ENCODE results near the gene PBX4.

PBX4 gene

DNA sequence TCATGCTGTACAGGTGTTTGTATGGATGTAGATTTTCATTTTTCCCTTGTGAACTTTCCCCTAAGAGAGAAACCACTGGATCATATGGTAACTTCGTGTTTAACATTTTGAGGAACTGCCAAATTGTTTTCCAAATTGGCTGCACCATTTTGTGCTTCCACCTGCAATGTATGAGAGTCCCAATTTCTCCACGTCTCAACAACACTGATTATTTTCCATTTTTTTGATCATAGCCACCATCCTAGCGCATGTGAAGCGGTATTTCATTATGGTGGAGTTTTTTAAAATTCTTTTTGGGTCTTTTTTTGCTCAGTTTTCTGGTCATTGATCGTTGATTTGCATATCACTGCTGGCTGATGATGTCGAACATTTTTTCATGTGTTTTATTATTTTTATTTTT lies 97.5 kb downstream of the PBX4 start:
- H3K4me3 ChIP-seq (ENCODE audit: low read depth, low read length): no peak overlapping the region
- TF ChIP-seq, protein P1, sequence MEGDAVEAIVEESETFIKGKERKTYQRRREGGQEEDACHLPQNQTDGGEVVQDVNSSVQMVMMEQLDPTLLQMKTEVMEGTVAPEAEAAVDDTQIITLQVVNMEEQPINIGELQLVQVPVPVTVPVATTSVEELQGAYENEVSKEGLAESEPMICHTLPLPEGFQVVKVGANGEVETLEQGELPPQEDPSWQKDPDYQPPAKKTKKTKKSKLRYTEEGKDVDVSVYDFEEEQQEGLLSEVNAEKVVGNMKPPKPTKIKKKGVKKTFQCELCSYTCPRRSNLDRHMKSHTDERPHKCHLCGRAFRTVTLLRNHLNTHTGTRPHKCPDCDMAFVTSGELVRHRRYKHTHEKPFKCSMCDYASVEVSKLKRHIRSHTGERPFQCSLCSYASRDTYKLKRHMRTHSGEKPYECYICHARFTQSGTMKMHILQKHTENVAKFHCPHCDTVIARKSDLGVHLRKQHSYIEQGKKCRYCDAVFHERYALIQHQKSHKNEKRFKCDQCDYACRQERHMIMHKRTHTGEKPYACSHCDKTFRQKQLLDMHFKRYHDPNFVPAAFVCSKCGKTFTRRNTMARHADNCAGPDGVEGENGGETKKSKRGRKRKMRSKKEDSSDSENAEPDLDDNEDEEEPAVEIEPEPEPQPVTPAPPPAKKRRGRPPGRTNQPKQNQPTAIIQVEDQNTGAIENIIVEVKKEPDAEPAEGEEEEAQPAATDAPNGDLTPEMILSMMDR (IDR thresholded peaks at IDR 0.05; ENCODE audit: borderline replicate concordance, insufficient read depth, low read depth, low read length): no peak

DNA sequence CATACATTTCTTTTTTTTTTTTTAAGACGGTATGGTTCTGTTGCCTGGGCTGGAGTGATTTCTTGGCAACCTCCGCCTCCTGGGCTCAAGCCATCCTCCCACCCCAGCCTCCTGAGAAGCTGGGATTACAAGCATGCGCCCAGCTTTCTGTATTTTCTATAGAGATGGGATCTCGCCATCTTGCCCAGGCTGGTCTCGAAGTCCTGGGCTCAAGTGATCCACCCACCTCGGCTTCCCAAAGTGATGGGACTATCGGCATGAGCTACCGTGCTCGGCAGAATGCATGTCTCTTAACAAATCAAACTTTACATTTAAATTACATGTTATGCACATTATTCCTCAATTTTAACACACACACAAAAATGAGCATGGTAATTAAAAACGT lies 101.3 kb downstream of the PBX4 start:
- no peak overlapping the region for H3K4me3 ChIP-seq (ENCODE audit: low read depth, low read length)

DNA sequence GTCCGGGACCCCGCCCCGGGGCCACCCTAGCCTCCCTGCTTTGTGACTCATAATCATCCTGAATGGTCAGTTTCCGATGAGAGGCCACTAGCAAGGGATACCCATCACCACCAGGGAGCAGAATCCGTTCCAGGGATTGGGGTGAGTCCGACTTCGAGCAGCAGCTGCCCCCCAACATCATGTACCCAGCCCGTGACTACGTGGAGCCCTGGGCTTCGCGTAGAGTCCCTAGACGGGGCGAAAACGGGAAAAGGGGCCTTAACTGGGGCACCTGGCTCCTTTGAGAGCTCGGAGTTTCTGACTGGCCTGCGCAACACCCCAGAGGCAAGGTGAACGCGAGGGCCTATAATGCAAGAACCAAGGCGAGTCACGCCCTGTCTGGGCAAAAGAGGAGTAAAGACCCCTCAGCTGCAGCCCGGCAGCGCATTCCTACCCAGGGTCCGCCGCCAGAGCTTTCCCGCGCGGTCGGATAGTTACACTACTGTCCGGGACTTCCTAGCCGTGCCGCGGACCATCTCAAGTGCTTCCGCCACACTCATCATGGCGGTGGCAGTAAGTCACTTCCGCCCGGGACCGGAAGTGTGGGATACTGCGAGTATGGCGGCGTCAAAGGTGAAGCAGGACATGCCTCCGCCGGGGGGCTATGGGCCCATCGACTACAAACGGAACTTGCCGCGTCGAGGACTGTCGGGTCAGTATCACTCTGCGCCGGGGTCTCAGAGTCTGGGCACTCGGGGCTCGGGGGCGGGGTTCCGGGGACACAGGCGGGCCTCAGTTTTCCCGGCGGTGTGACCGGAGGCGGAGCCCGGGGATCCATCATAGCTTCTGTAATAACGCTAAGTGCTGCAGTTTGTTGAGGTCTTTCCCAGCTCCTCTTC lies 102.6 kb downstream of the PBX4 start, which contains the start of gene NDUFA13:
Gene NDUFA13 (plus strand): TSS at position 584 of the 878 bp plus-strand sequence. CDS start 14 bp downstream, at position 598.
- peak within 1 kb of the TSS; percentile 77 for H3K4me3 ChIP-seq (ENCODE audit: low read depth, low read length)
- TF ChIP-seq, protein P1 (IDR thresholded peaks at IDR 0.05; ENCODE audit: borderline replicate concordance, insufficient read depth, low read depth, low read length): no peak

More for the DNA sequence above, 101.3 kb downstream of the PBX4 start:
- TF ChIP-seq, protein P1 (IDR thresholded peaks at IDR 0.05; ENCODE audit: borderline replicate concordance, insufficient read depth, low read depth, low read length): no peak

DNA sequence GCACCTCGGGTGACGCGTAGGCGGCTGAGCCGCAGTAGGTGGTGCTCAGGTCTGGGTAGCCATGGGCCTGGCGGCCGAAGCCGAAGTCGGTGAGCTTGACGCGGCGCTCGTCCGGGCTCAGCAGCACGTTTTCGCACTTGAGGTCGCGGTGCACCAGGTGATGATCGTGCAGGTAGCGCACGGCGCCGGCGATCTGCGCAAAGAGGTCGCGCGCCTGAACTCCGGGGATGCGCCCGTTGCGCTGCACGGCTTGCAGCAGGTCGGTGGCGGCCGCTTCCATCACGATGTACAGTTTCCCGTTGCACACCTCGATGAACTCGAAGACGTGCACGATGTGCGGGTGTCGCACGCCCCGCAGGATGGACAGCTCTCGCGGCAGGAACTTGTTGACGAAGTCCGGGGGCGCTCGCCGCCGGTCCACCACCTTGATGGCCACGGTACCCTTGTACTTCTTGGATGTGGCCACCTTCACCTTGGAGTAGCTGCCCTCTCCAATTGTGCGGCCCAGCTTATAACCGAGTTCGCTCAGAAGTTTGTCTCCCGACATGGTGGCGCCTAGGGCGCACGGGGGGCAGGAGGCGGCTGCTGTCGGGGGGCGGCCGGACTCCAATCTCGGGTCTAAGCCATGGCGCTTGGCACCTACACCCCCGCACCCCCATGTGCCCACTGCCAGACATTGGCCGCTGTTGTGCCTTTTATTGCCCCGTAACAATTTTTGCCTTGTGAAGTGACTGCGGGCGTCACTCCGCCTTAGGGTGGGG lies 103.4 kb downstream of the PBX4 start, which contains the start of gene TSSK6:
Gene TSSK6 (minus strand): TSS at position 668 of the 761 bp plus-strand sequence. CDS start 121 bp downstream, at position 547.
- TF ChIP-seq, protein P1 (IDR thresholded peaks at IDR 0.05; ENCODE audit: borderline replicate concordance, insufficient read depth, low read depth, low read length): no peak
- peak within 1 kb of the TSS; percentile 77 for H3K4me3 ChIP-seq (ENCODE audit: low read depth, low read length)

DNA sequence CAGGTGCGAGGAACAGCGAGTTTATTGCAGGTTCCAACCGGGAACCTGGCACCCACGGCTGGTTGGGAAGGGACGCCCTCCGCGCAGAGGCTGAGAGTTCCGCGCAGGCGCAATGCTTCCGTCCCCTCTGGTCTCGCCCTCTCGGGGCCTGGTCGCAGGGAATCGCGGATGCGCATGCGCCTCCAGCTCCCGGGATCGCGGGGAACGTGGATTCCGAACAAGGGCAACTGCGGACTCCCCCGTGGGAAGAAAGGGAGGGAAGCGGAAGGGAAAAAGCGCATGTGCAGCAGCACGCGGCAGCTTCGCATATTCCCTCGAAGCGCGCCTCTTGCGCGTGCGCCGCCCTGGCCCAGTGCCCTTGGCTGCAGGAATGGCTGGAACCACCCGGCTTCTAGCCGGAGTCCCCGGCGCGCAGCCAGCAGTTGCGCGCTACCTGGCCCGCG lies 104.3 kb downstream of the PBX4 start:
- H3K4me3 ChIP-seq (ENCODE audit: low read depth, low read length): no peak overlapping the region
- TF ChIP-seq, protein P1 (IDR thresholded peaks at IDR 0.05; ENCODE audit: borderline replicate concordance, insufficient read depth, low read depth, low read length): no peak

DNA sequence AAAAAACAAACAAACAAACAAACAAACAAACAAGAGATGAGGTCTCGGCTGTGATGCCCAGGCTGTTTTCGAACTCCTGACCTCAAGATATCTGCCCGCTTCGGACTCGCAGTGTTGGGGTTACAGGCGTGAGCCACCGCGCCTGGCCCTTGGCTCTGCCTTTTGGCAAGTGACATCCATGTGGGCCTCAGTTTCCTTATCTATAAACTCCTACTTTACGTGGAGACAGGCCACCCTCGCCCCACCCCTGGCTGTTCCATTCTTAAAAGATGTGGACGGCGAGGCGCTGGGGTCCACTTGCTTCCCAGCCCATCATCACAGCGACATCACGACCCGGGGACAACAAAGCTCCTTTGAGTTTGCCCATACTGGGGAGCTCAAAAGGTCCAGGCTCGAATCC lies 104.8 kb downstream of the PBX4 start:
- TF ChIP-seq, protein P1 (IDR thresholded peaks at IDR 0.05; ENCODE audit: borderline replicate concordance, insufficient read depth, low read depth, low read length): no peak
- no peak overlapping the region for H3K4me3 ChIP-seq (ENCODE audit: low read depth, low read length)
